HepG2 (cell line): ENCODE measurements around the gene AKR1B15. TPM values are rescaled to one million over a fixed set of nuclear protein-coding genes. Genes with fewer than 3 reads are reported as not detected.
"Not testable (repeated sequence)": the region's sequence is repeated elsewhere in the genome, so short reads cannot be mapped to it uniquely, and the experiment has no call there.

Experiments used
- ATAC-seq: fragments of 200-7000 bp; cut with Tn5 transposase; 3 replicates; pipeline ENCODE4 v1.9.1; 2020; ENCODE audit warnings: mild to moderate bottlenecking, moderate library complexity
- BruUV-seq: library from RNA; stranded (reverse); fragments of 400-500 nt; replicated peaks from 2 replicates; lab custom pipeline; 2021; lab: Mats Ljungman, UMichigan
- CTCF ChIA-PET: fragments of 300-600 bp; formaldehyde crosslinking; extraction: SDS; loops from one replicate; lab custom pipeline; 2021; ENCODE audit warnings: low total read pairs, inconsistent platforms, low intra/inter-chr PET ratio; lab: Yijun Ruan, JAX
- POLR2A ChIA-PET: fragments of 350-600 bp; sonication (Branson Sonifier 250); formaldehyde crosslinking; loops from one replicate; lab custom pipeline; 2020; ENCODE audit warnings: antibody characterized with exemption, inconsistent platforms; lab: Yijun Ruan, JAX
- DNase-seq: peaks from one replicate; pipeline ENCODE4 v3.0.0-alpha.2; 2015; ENCODE audit warnings: low spot score
- FAIRE-seq: peaks from 3 replicates; lab custom pipeline; 2011; peaks lifted over from hg19 to GRCh38; lab: Jason Lieb, UNC
- H2AFZ ChIP-seq: one replicate; pipeline ENCODE4 v1.6.1; 2011; ENCODE audit warnings: low read length, inconsistent platforms
- H3K27ac ChIP-seq: fragments of 300-600 bp; 3 replicates; pipeline ENCODE4 v1.8.0; 2011; ENCODE audit warnings: mixed run types, mild to moderate bottlenecking, mixed read lengths, low read length, inconsistent platforms; ENCODE audit not compliant: insufficient read depth; ENCODE audit errors: extremely low read length
- H3K27me3 ChIP-seq, 2 experiments: fragments of 200-600 bp in 1 of 2; 2 replicates in 1 of 2; 3 replicates in 1 of 2; pipeline versions ENCODE4 v1.6.0 to v1.8.0; 2011; ENCODE audit warnings: low read length in 2 of 2, mild to moderate bottlenecking in 2 of 2, moderate library complexity in 2 of 2, inconsistent platforms in 1 of 2; ENCODE audit not compliant: insufficient read depth in 2 of 2, control insufficient read depth in 1 of 2
- H3K36me3 ChIP-seq, 2 experiments: fragments of 200-600 bp in 1 of 2; replicated peaks in 1 of 2; 2 replicates in 1 of 2; 3 replicates in 1 of 2; pipeline versions ENCODE4 v1.5.1 to v1.8.0; 2011; ENCODE audit warnings: low read length in 2 of 2, inconsistent platforms in 1 of 2; ENCODE audit not compliant: insufficient read depth in 2 of 2, control insufficient read depth in 1 of 2
- H3K4me1 ChIP-seq: 2 replicates; pipeline ENCODE4 v1.5.1; 2012; ENCODE audit warnings: low read length, inconsistent platforms; ENCODE audit not compliant: insufficient read depth
- H3K4me2 ChIP-seq: 2 replicates; pipeline ENCODE4 v1.6.0; 2011; ENCODE audit warnings: low read depth, low read length, inconsistent platforms
- H3K4me3 ChIP-seq, 3 experiments: fragments of 200-600 bp in 1 of 3; sonication (generic), shearing (Covaris generic) in 1 of 3; replicated peaks in 1 of 3; 2 replicates each; pipeline ENCODE4 v1.5.1; 2011 to 2016; ENCODE audit warnings: low read length in 3 of 3, inconsistent platforms in 2 of 3, low read depth in 2 of 3, mild to moderate bottlenecking in 2 of 3, control low read depth in 1 of 3, mixed read lengths in 1 of 3; ENCODE audit not compliant: insufficient read depth in 1 of 3
- H3K79me2 ChIP-seq: one replicate; pipeline ENCODE4 v1.6.1; 2011; ENCODE audit warnings: low read length, inconsistent platforms; ENCODE audit not compliant: insufficient read depth
- H3K9ac ChIP-seq: 2 replicates; pipeline ENCODE4 v1.6.0; 2011; ENCODE audit warnings: mild to moderate bottlenecking, low read depth, low read length, inconsistent platforms; ENCODE audit not compliant: insufficient read depth
- H3K9me3 ChIP-seq: 2 replicates; pipeline ENCODE4 v1.5.1; 2012; ENCODE audit warnings: mild to moderate bottlenecking, low read length
- H4K20me1 ChIP-seq: 2 replicates; pipeline ENCODE4 v1.6.0; 2011; ENCODE audit warnings: inconsistent platforms, mild to moderate bottlenecking, low read length, moderate library complexity; ENCODE audit not compliant: insufficient read depth
- SOX13 ChIP-seq, 3 experiments: fragments of 450-650 bp in 1 of 3; sonication (generic) in 1 of 3; formaldehyde crosslinking in 1 of 3; IDR thresholded peaks in 2 of 3; conservative IDR thresholded peaks in 1 of 3; 2 replicates each; pipeline versions ENCODE4 v1.5.0 to v1.6.1; 2016 to 2020; ENCODE audit warnings: antibody characterized with exemption in 1 of 3, mild to moderate bottlenecking in 1 of 3, missing compliant biosample characterization in 1 of 3, missing genetic modification reagents in 1 of 3, moderate library complexity in 1 of 3
- SOX5 ChIP-seq: IDR thresholded peaks from 2 replicates; pipeline ENCODE4 v1.6.1; 2016; ENCODE audit warnings: borderline replicate concordance
- SYNCRIP ChIP-seq: fragments of 200-400 bp; formaldehyde crosslinking; IDR thresholded peaks from 2 replicates; pipeline ENCODE4 v1.6.1; 2018; ENCODE audit warnings: mild to moderate bottlenecking, low read depth, low read length; ENCODE audit not compliant: insufficient read depth
- ZBTB46 ChIP-seq: sonication (generic); formaldehyde crosslinking; IDR thresholded peaks from 2 replicates; pipeline ENCODE4 v1.4.0; 2020; ENCODE audit warnings: mild to moderate bottlenecking, missing genetic modification reagents, borderline replicate concordance
- WGBS: methylation state at CpG from one replicate; pipeline ENCODE4 v1.1.6; 2017; ENCODE audit warnings: low lambda C conversion rate; 5-methylcytosine and 5-hydroxymethylcytosine counted together
- in situ Hi-C: cut with HindIII; loops from 2 replicates; pipeline ENCODE4 v1.10.0; 2017; ENCODE audit warnings: low pct_unique_long_range_greater_than_20kb; ENCODE audit not compliant: extremely low pct_ligation_motif_present
- intact Hi-C: fragments of 100-400 bp; cut with micrococcal nuclease; formaldehyde crosslinking; loops from one replicate; pipeline ENCODE4 v1.10.0; 2022; ENCODE audit not compliant: unreplicated experiment
- polyA plus RNA-seq, 8 experiments: library from polyadenylated mRNA; depleted of rRNA in 3 of 8; stranded (reverse) in 7 of 8; unstranded in 1 of 8; fragments of >200 nt; fragmentation: Illumina TruSeq in 4 of 8; extraction: Trizol in 4 of 8; gene quantifications; 2 replicates each; pipeline versions ENCODE4 v1.2.1 to v1.2.3, GENCODE V29; 2011 to 2016; ENCODE audit warnings: low read depth in 4 of 8, missing spikeins in 1 of 8, mixed read lengths in 1 of 8; ENCODE audit not compliant: insufficient read depth in 1 of 8
- total RNA-seq, 5 experiments: library from RNA; depleted of rRNA; stranded (reverse); fragments of >200 nt; fragmentation: Illumina TruSeq; extraction: Trizol; gene quantifications; 2 replicates each; pipeline ENCODE4 v1.2.3, GENCODE V29; 2016; ENCODE audit warnings: low read depth in 1 of 5

AKR1B15 gene
- total and polyA plus RNA-seq, 2 of the 13 experiments (the other 11 are each of a cell fraction or from before 2014, with no cell fraction given) = 0.77 TPM; not detected in 1

DNA sequence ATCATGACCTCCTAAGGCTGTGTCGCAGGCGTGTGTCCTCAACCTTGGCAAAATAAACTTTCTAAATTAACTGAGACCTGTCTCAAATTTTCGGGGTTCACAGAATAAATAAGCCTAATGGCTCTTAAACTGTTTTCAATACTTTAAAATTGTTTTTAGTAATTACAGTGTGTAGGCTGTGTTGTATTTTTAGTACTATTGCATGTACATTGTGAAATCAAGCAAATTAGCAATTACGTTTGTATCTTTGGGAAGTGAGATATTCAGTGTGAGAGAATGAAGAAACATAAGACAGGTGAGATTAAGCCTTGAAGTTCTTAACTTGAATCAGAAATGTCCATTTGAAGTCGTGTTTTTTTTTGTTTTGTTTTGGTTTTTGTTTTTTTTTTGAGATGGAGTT, 26.3 kb upstream of the AKR1B15 start (continued):
- TF ChIP-seq SOX13 (IDR thresholded peaks at IDR 0.05) (no peak), SOX13 (CRISPR knock-in tag; conservative IDR thresholded peaks at IDR 0.05 in 1 of 2, IDR thresholded peaks at IDR 0.05 in 1 of 2) (no peak), ZBTB46 (CRISPR knock-in tag) (no peak), SYNCRIP (no peak), SOX5 (no peak)

- BruUV-seq, CTCF ChIA-PET: not testable (repeated sequence)
Observed at GRCh38 chr7:134525449-134525848, 23.5 kb upstream of the AKR1B15 start.

GRCh38 chr7:134526552-134527248, 22.2 kb upstream of the AKR1B15 start:
- ATAC-seq = not testable (repeated sequence)

More at GRCh38 chr7:134525449-134525848, 23.5 kb upstream of the AKR1B15 start:
- 83% methylated on average over 3 of the region's 3 CpGs for WGBS
- intact Hi-C loops, H3K4me3 ChIP-seq, in situ Hi-C loops, ATAC-seq, H3K4me2 ChIP-seq, H3K79me2 ChIP-seq, H3K36me3 ChIP-seq, H2AFZ ChIP-seq, H3K27ac ChIP-seq, POLR2A ChIA-PET, H3K9ac ChIP-seq, H3K9me3 ChIP-seq, H3K27me3 ChIP-seq, DNase-seq, FAIRE-seq, H4K20me1 ChIP-seq: not testable (repeated sequence)
- peaks cover 46% of the 10 kb centered on the region for H3K4me1 ChIP-seq

More at GRCh38 chr7:134526552-134527248, 22.2 kb upstream of the AKR1B15 start:
- in situ Hi-C loops, BruUV-seq, CTCF ChIA-PET, H3K9ac ChIP-seq, DNase-seq, H3K4me3 ChIP-seq, intact Hi-C loops, H2AFZ ChIP-seq, H4K20me1 ChIP-seq, H3K36me3 ChIP-seq, H3K27me3 ChIP-seq, POLR2A ChIA-PET, H3K79me2 ChIP-seq, H3K9me3 ChIP-seq: not testable (repeated sequence)
- Histone ChIP-seq H3K4me1 (peaks cover 46% of the 10 kb centered on the region), H3K4me2 (peak overlapping the region; percentile 84; the same call in 1 of the 2 replicates), H3K27ac (peak overlapping the region; percentile 61)
- 90% methylated on average over 7 of the region's 10 CpGs for WGBS
- peak; percentile 26 for FAIRE-seq
